Measurements from ENCODE around the gene PCLO.
"Not testable (repeated sequence)": the region's sequence is repeated elsewhere in the genome, so short reads cannot be mapped to it uniquely, and the experiment has no call there.

The PCLO gene

DNA sequence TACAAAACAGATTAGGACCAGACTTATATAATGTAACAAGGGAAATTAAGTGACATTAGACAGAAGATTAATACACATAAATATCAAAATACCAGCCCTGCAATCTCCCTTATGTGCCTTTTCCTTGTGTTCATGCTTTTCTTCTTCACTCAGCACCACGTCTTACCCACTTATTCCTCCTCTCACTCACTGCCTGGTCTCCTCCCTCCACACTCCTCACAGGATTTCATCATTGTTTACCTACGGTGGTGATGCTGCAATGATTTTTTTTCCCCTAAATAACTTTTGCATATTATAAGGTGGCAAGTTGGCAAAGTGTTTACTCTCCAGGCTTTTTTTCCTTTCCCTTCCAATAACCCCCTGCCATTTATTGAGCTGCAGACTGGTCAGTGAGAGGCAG is 203.2 kb downstream of the PCLO start:
- no peak for DNase-seq

GRCh38 chr7:82957521-82957920 is 205.2 kb downstream of the PCLO start:
- DNase-seq, result no peak

DNA sequence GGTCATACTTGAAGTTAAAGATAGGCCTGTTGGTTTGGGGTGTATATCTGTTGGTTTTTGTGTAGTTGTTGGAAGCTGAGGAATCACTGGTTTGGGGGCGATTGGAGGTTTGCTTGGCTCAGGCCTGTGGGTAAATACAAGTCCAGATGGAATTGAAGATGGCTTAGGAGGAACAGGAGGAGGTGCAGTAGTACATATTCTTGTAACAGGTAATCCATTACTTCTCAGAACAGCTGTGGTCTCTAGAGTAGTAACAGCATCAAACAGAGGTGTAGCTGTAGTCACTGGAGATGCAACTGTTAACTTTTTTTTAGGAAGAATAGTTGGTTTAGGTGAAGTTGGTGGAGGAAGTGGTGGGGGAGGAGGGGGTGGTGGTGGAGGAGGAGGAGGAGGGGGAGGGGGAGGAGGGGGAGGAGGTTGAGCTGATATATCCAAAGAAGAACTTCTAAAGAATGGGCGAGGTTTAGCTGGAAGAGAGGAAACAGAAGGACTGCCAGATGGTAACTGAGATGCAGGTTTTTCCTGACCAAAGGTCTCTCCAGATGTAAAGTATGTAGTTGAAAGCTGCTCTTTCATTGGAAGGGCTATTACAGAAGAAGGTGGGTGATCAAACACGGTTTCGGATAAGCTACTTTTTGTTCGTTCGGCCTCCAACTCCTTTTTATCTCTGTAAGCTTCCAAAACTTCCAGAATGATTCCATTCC is 209.2 kb downstream of the PCLO start:
- no peak for DNase-seq

GRCh38 chr7:82950436-82950835 is 212.2 kb downstream of the PCLO start:
- no peak for DNase-seq

GRCh38 chr7:82945480-82945879 is 217.2 kb downstream of the PCLO start:
- DNase-seq, result no peak

- no peak for DNase-seq
Observed at GRCh38 chr7:82945056-82945455, 217.6 kb downstream of the PCLO start.

DNA sequence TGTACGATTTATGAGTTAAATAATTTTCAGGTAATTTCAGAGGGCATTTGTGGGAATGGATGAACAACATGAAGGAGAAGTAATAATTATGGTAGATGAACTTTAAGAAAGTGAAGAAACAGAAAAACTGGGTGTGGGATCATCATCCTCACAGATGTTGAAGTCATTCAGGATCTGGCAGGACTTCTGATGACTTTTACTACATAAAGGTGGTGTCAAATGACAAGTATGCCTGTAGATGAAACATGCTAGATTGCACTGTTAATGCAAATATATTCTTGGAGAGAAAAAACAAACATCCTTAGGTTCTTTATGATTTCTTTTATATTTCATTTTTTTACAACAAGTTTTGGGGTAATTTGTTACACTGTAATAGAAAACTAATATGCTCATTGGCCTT is 230.2 kb downstream of the PCLO start:
- DNase-seq, result no peak

DNA sequence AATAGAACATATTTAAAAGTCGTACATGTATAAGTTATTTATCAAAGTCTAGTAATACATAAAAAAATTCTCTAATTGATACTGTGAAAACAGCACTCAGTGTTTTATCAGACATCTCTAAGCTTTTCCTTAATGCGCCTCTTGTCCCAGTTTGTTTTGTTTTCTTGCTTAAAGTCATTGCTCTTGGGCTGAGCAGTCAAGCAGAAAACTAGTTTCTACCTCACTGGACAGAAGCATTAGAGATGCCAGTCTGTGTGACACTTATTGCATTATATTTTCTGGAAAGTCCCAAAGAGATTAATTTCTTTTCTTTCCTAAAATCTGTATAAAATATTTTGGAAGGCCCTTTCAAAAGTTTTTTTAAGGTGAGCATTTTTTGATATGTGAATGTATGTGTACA is 236.2 kb downstream of the PCLO start:
- no peak for DNase-seq

DNA sequence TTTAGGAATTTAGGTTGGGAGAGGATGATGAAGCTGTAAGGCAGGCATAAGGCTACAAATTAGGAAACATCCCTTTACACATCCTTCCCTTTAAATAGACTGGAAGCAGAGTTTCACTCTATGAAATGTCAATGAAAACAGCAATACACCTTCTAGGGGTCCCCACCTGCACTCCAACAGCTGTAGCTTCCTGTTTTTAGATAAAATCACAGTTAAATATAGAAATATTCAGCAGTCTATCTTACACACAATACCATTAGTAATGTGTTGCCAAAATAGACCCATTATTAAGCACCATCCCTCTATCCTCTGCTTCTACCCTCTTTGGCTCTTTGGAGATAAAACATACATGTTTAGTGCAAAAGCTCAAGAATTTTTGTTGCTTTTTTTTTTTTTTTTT is 237.4 kb downstream of the PCLO start:
- DNase-seq, result no peak

- no peak for DNase-seq
Observed at GRCh38 chr7:82906502-82906901, 256.2 kb downstream of the PCLO start.

- no peak for DNase-seq
Observed at GRCh38 chr7:82904871-82905270, 257.8 kb downstream of the PCLO start.

DNA sequence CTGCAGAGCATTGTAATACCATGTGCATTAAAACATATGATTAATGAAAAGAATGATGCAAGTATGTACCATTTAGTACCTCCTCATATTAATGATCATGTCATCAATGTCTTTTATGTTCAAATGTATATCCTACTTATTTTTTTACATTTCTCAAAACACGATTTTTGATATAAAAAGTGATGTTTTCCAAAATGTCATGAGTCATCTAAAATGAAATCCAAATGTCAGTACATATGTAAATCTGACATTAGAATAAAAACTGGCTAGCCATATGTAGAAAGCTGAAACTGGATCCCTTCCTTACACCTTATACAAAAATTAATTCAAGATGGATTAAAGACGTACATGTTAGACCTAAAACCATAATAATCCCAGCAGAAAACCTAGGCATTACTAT is 261.6 kb downstream of the PCLO start:
- not testable (repeated sequence) for DNase-seq

DNA sequence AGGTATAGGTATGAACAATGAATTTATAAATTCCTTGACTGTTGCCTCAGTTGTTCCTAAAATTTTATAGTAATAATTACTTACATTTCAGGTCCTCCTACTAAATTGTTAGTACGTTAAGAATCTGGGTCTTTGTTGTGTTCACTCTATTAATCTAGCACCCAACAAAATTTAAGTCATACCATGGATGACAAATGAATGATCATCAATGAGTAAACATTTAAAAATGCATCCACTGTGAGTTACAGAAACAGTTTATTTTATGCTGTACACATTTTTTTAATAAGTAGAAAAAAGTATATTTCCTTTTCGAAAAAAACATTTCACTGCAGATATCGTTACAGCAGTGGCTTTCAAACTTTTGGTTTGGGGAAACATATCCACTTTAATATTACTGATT is 265.2 kb downstream of the PCLO start:
- no peak for DNase-seq

- DNase-seq, result not testable (repeated sequence)
Observed at GRCh38 chr7:82894341-82894740, 268.3 kb downstream of the PCLO start.

- DNase-seq, result no peak
Observed at GRCh38 chr7:82886324-82886723, 276.4 kb downstream of the PCLO start.

- DNase-seq, result no peak
Observed at GRCh38 chr7:82865856-82866255, 296.8 kb downstream of the PCLO start.

DNA sequence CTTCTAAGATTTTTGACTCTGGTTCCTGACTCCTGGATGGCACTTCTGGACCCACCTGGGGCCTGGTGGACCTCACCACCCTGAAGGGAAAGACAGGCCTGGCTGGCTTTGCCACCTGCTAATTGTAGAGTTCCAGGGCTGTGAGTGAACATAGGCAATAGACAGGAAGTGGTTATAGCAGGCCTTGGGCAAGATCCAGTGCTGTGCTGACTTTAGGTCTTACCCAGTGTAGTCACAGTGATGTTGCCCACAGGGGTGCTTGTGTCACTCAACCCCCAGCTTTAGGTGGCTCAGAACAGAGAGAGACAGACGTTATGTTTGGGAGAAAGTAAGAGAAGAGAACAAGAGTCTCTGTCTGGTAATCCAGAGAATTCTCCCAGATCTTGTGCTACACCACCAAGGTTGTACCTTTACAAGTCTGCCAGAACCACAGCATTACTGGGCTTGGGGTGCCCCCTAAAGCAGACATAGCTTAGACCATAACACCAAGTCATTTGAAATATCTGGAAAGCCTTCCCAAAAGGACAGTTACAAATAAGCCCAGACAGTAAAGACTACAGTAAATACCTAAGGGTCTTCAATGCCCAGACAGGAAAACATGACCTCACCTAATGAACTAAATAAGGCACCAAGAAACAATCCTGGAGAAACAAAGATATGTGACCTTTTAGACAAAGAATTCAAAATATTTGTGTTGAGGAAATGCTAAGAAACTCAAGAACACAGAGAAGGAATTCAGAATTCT is 303.4 kb downstream of the PCLO start:
- no peak for DNase-seq

DNA sequence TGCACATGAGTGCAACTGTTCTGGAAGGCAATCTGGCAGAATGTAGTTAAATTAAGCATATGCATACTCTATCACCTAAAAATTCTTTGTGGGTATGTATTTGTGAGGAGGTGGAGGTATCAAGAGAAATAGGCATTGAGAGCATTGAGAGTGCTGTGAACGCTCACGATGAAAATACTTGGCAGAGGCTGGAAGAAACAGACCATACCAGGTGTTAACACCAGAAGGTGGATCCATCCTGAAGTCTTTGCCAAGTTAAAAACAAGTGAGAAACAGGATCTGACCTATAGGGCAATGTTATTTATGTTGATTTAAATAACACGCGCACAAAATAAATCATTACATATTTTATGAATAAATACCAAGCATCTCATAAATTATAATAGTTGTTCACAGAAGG is 311.6 kb downstream of the PCLO start:
- DNase-seq, result no peak

GRCh38 chr7:82841828-82842227 is 320.9 kb downstream of the PCLO start:
- DNase-seq, result no peak

DNA sequence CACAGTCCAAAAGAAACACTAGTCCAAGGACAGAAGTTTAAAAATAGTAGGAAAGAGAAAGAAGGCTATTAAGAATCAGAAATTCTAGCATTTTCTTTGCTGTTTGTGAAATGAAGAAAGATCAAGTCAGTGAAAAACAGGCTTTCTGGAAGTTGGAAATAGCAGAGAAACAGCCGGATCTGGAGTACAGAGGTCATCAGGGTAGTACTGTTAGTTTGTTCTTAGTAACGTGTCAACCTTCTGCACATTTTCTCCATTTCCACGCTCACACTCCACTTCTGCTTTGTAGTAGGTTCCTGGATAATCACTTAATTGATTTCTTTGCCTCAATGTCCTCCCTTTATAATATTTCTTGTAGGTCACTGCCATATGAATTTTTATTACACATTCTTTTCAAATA is 322.6 kb downstream of the PCLO start:
- DNase-seq, result no peak

- no peak for DNase-seq
Observed at GRCh38 chr7:82839555-82839954, 323.1 kb downstream of the PCLO start.

DNA sequence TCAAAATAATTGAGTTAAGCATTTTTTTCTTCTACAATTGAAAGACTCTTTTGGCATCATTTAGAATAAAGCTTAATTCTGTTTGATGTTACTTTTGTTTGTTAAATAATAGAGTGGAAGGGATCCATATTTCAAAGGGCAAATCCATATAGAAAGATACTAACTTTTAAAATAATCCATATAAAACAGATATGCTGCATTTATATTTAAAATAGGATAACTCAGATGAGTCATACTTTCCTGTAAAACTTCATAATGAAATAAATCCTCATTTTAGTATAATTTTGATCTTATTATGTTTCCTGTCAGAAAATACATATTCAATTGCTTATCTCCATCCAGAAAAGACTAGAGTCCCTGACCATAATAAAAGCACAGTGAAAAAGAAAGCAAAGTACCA is 323.6 kb downstream of the PCLO start:
- DNase-seq, result no peak

DNA sequence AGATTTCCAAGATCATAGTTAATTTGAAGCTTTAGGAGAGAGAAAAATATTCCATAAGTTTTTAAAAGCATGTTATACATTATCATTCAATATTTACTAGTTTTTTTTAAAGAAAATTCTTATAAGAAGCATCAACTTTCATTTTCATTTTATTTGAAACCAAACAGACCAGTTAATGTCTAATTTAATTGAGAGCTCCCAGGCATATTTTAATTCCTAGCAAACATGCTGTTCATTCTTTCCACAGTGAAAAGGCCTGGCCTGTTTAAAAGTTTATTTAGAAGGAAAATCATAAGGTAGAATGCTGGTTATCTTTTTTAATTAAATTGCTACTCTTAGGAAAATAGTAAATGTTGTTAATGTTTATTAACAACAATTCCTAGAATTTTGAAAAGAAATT is 324.4 kb downstream of the PCLO start:
- DNase-seq, result no peak

DNA sequence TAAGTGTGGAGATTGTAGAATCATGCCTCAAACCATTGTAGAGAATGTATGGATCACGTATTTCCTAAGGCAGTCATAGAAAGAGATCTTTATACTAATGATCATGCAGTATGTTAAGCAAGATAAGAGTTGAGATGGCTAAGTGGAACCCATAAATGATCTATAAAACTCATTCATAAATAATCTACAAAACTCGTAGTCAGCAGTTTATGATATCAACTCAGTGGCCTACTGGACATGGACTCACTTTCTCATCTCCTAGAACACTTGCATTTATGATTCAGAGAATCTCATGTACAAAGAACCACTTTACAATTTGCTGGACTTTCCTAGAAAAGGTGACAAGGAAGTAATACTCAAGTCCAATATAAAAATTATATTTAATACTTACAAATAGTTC is 339.6 kb downstream of the PCLO start:
- DNase-seq, result no peak

- DNase-seq, result no peak
Observed at GRCh38 chr7:82821037-82821436, 341.6 kb downstream of the PCLO start.

All from activated CD4-positive, alpha-beta T cell treated with anti-CD3 and anti-CD28 coated beads for 4 hours (primary cell).